Cardiac ventricle fibroblast (primary cell): ENCODE results near the gene ACOT7. TPM values are rescaled to one million over a fixed set of nuclear protein-coding genes. Genes with fewer than 3 reads are reported as not detected.

Experiments
- total RNA-seq: library from RNA; depleted of rRNA; stranded (reverse); fragments of >200 nt; gene quantifications from 2 replicates; pipeline ENCODE4 v1.2.3, GENCODE V29; 2015

The ACOT7 gene
- 7.2 and 8.6 TPM in 2 replicates for total RNA-seq

GRCh38 chr1:6393400-6394187 is at the start of gene ACOT7:
TSS of gene ACOT7 (minus strand) at chr1:6393767. CDS start at chr1:6393399, 368 bp downstream.

GRCh38 chr1:6424619-6425593 is 31.3 kb upstream of the ACOT7 start, which contains the start of gene ESPN:
TSS of gene ESPN (plus strand) at chr1:6424776. CDS start at chr1:6424956, 180 bp downstream.

GRCh38 chr1:6419804-6420453 is 26.4 kb upstream of the ACOT7 start, which contains the start of gene HES2:
TSS of gene HES2 (minus strand) at chr1:6419919. CDS start at chr1:6419820, 99 bp downstream.

GRCh38 chr1:6260961-6261614 is 132.5 kb downstream of the ACOT7 start, which contains the start of gene GPR153:
TSS of gene GPR153 (minus strand) at chr1:6261098. CDS start at chr1:6254905, 6,193 bp downstream.

GRCh38 chr1:6243993-6244392 is 149.6 kb downstream of the ACOT7 start, which contains the start of gene HES3:
TSS of gene HES3 (plus strand) at chr1:6244179. CDS start at chr1:6244366, 187 bp downstream.

Other genes starting within 250 kb of the ACOT7 start
- gene CHD5, start 213.4 kb downstream of the ACOT7 start, total RNA-seq: 0.44 and 5.3 TPM in 2 replicates
- gene RPL22, start 194.2 kb downstream of the ACOT7 start, total RNA-seq: 184 and 211 TPM in 2 replicates
- gene RNF207, start 187.6 kb downstream of the ACOT7 start, total RNA-seq: 1.4 and 1.8 TPM in 2 replicates
- gene ICMT, start 157.8 kb downstream of the ACOT7 start, total RNA-seq: 40.4 and 48.2 TPM in 2 replicates
- gene HES3, start 149.6 kb downstream of the ACOT7 start, total RNA-seq: not detected in 2 replicates
- 13.0 and 14.0 TPM in 2 replicates for gene GPR153, start 132.7 kb downstream of the ACOT7 start, total RNA-seq
- gene HES2, start 26.2 kb upstream of the ACOT7 start, total RNA-seq: 0.19 TPM in 1 of 2 replicates, not detected in the other
- gene ESPN, start 31.0 kb upstream of the ACOT7 start, total RNA-seq: 0.12 TPM in 1 of 2 replicates, not detected in the other
- gene TNFRSF25, start 72.4 kb upstream of the ACOT7 start, total RNA-seq: 2.6 and 3.9 TPM in 2 replicates
- 3.4 and 4.2 TPM in 2 replicates for gene PLEKHG5, start 97.9 kb upstream of the ACOT7 start, total RNA-seq
- gene NOL9, start 160.7 kb upstream of the ACOT7 start, total RNA-seq: 13.6 and 14.3 TPM in 2 replicates
- gene TAS1R1, start 161.5 kb upstream of the ACOT7 start, total RNA-seq: not detected in 2 replicates
- 8.8 and 9.5 TPM in 2 replicates for gene ZBTB48, start 186.2 kb upstream of the ACOT7 start, total RNA-seq
- gene KLHL21, start 209.1 kb upstream of the ACOT7 start, total RNA-seq: 57.4 TPM in 2 replicates
- gene PHF13, start 220.0 kb upstream of the ACOT7 start, total RNA-seq: 13.7 and 15.2 TPM in 2 replicates
- 19.3 and 24.9 TPM in 2 replicates for gene THAP3, start 231.1 kb upstream of the ACOT7 start, total RNA-seq